ENCODE measurements around the gene PACSIN3. TPM values are rescaled to one million over a fixed set of nuclear protein-coding genes. Genes with fewer than 3 reads are reported as not detected.

The PACSIN3 gene
- polyA plus RNA-seq, 1 donor from 2014 or later, result not detected

GRCh38 chr11:47152126-47152952 is 33.9 kb downstream of the PACSIN3 start:
- Histone ChIP-seq H3K79me2 (replicated peaks; ENCODE audit: insufficient read depth, low read length) (no peaks in the 10 kb centered on the region), H3K4me2 (ENCODE audit: low read length) (no peak overlapping the region), H3K27me3 (ENCODE audit: insufficient read depth, low read depth, low read length) (no peaks in the 10 kb centered on the region), H3F3A (ENCODE audit: insufficient read depth, low read length, poor library complexity, severe bottlenecking) (no peaks in the 10 kb centered on the region), H3K27ac (ENCODE audit: low read length) (no peak overlapping the region), H3K4me3 (ENCODE audit: low read length) (no peak overlapping the region), H2AFZ (ENCODE audit: low read depth, low read length) (no peak overlapping the region), H3K9me2 (ENCODE audit: insufficient read depth, low read length) (no peaks in the 10 kb centered on the region), H3K36me3 (ENCODE audit: insufficient read depth, low read length) (no peaks in the 10 kb centered on the region), H3K9ac (ENCODE audit: low read length) (no peak overlapping the region), H3K9me3 (ENCODE audit: low read length) (no peaks in the 10 kb centered on the region), H4K20me1 (ENCODE audit: insufficient read depth) (no peaks in the 10 kb centered on the region)
- TF ChIP-seq MXI1 (conservative IDR thresholded peaks at IDR 0.05; ENCODE audit: poor library complexity, severe bottlenecking) (no peak), RAD21 (conservative IDR thresholded peaks at IDR 0.05) (no peak), CTCF (IDR thresholded peaks at IDR 0.05; ENCODE audit: poor library complexity, severe bottlenecking) (no peak), SMC3 (conservative IDR thresholded peaks at IDR 0.05; ENCODE audit: poor library complexity) (no peak), REST (IDR thresholded peaks at IDR 0.05; ENCODE audit: borderline replicate concordance) (no peak), EZH2 (IDR thresholded peaks at IDR 0.05; ENCODE audit: borderline replicate concordance, insufficient read depth, low read length, poor library complexity, severe bottlenecking) (no peak), POLR2AphosphoS5 (IDR thresholded peaks at IDR 0.05) (no peak), EP300 (conservative IDR thresholded peaks at IDR 0.05; ENCODE audit: poor library complexity, severe bottlenecking) (no peak), TAF1 (IDR thresholded peaks at IDR 0.05; ENCODE audit: low read depth) (no peak)

DNA sequence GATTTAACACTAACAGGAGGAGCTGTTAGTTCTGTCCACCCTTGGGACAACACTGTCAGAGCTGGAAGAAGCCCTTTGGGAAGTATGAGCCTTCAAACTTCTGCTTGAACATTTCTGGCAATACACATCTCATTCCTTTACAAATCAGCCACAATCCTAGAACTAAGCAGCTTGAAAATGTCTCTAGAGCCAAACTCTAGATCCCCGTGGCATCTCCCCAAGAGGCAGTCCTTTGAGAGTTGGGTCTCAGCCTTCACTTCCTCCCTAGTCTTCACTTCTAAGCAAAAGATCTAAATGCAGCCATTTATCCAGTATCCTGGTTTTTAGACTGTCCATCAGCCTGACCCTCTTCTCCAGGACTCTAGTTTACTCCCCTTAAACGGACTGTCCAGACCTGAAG is 36.5 kb downstream of the PACSIN3 start:
- Histone ChIP-seq H3F3A (ENCODE audit: insufficient read depth, low read length, poor library complexity, severe bottlenecking) (no peaks in the 10 kb centered on the region), H3K27ac (ENCODE audit: low read length) (no peak overlapping the region), H3K9ac (ENCODE audit: low read length) (no peak overlapping the region), H3K4me3 (ENCODE audit: low read length) (no peak overlapping the region), H3K79me2 (replicated peaks; ENCODE audit: insufficient read depth, low read length) (no peaks in the 10 kb centered on the region), H3K27me3 (ENCODE audit: insufficient read depth, low read depth, low read length) (no peaks in the 10 kb centered on the region), H3K9me3 (ENCODE audit: low read length) (no peaks in the 10 kb centered on the region), H2AFZ (ENCODE audit: low read depth, low read length) (no peak overlapping the region), H4K20me1 (ENCODE audit: insufficient read depth) (no peaks in the 10 kb centered on the region), H3K9me2 (ENCODE audit: insufficient read depth, low read length) (no peaks in the 10 kb centered on the region), H3K36me3 (ENCODE audit: insufficient read depth, low read length) (no peaks in the 10 kb centered on the region), H3K4me2 (ENCODE audit: low read length) (no peak overlapping the region)
- TF ChIP-seq REST (IDR thresholded peaks at IDR 0.05; ENCODE audit: borderline replicate concordance), result no peak
- TF ChIP-seq POLR2AphosphoS5 (IDR thresholded peaks at IDR 0.05), result no peak
- no peak for TF ChIP-seq RAD21 (conservative IDR thresholded peaks at IDR 0.05)
- no peak for TF ChIP-seq TAF1 (IDR thresholded peaks at IDR 0.05; ENCODE audit: low read depth)
- TF ChIP-seq CTCF (IDR thresholded peaks at IDR 0.05; ENCODE audit: poor library complexity, severe bottlenecking), result no peak
- TF ChIP-seq EZH2 (IDR thresholded peaks at IDR 0.05; ENCODE audit: borderline replicate concordance, insufficient read depth, low read length, poor library complexity, severe bottlenecking), result no peak
- no peak for TF ChIP-seq EP300 (conservative IDR thresholded peaks at IDR 0.05; ENCODE audit: poor library complexity, severe bottlenecking)
- TF ChIP-seq MXI1 (conservative IDR thresholded peaks at IDR 0.05; ENCODE audit: poor library complexity, severe bottlenecking), result no peak
- TF ChIP-seq SMC3 (conservative IDR thresholded peaks at IDR 0.05; ENCODE audit: poor library complexity), result no peak
